22Rv1 (cell line): ENCODE results near the gene IGHMBP2.

ENCODE experiments used
- CTCF ChIP-seq: fragments of 450-650 bp; IDR thresholded peaks from 2 replicates; pipeline ENCODE4 v1.5.1; 2017; ENCODE audit warnings: mild to moderate bottlenecking
- ZFX ChIP-seq: fragments of 450-650 bp; IDR thresholded peaks from 2 replicates; pipeline ENCODE4 v1.6.1; 2017; ENCODE audit warnings: antibody characterized with exemption, borderline replicate concordance

- TF ChIP-seq CTCF (no peak), ZFX (no peak)
These were observed 35.4 kb upstream of the IGHMBP2 start for GRCh38 chr11:68868221-68868835.
